Mesenchymal stem cell (in vitro differentiated cells and primary cell): ENCODE data around the gene TMEM203.

Experiments
- DNase-seq: peaks from one replicate; pipeline ENCODE4 v3.0.0-alpha.2; 2013
- H2AFZ ChIP-seq: one replicate; pipeline ENCODE4 v1.6.1; 2013; ENCODE audit warnings: low read depth, mild to moderate bottlenecking, control low read depth, inconsistent platforms, low read length, moderate library complexity
- H2AK5ac ChIP-seq: 2 replicates; pipeline ENCODE4 v1.6.1; 2013; ENCODE audit warnings: low read length, moderate library complexity, mild to moderate bottlenecking, inconsistent platforms; ENCODE audit not compliant: severe bottlenecking
- H2BK120ac ChIP-seq: one replicate; pipeline ENCODE4 v1.6.1; 2013; ENCODE audit warnings: low read depth, mild to moderate bottlenecking, inconsistent platforms, low read length, moderate library complexity
- H2BK12ac ChIP-seq, 2 experiments: one replicate each; pipeline ENCODE4 v1.6.1; 2013; ENCODE audit warnings: inconsistent platforms in 2 of 2, low read length in 2 of 2, mild to moderate bottlenecking in 2 of 2, moderate library complexity in 2 of 2, control low read depth in 1 of 2
- H2BK15ac ChIP-seq: one replicate; pipeline ENCODE4 v1.6.1; 2013; ENCODE audit warnings: mild to moderate bottlenecking, low read depth, inconsistent platforms; ENCODE audit not compliant: poor library complexity, severe bottlenecking
- H2BK5ac ChIP-seq: 2 replicates; pipeline ENCODE4 v1.6.1; 2013; ENCODE audit warnings: low read depth, mild to moderate bottlenecking, low read length, control low read depth, inconsistent platforms; ENCODE audit not compliant: poor library complexity, severe bottlenecking
- H3K14ac ChIP-seq, 2 experiments: one replicate each; pipeline ENCODE4 v1.6.1; 2013; ENCODE audit warnings: inconsistent platforms in 2 of 2, low read length in 2 of 2, control low read depth in 1 of 2, mild to moderate bottlenecking in 1 of 2, moderate library complexity in 1 of 2
- H3K18ac ChIP-seq, 2 experiments: one replicate each; pipeline ENCODE4 v1.6.1; 2013; ENCODE audit warnings: inconsistent platforms in 2 of 2, low read length in 2 of 2, control low read depth in 1 of 2, low read depth in 1 of 2, mild to moderate bottlenecking in 1 of 2
- H3K23ac ChIP-seq, 2 experiments: one replicate each; pipeline ENCODE4 v1.6.1; 2013; ENCODE audit warnings: inconsistent platforms in 2 of 2, low read length in 2 of 2, mild to moderate bottlenecking in 2 of 2, moderate library complexity in 2 of 2, control low read depth in 1 of 2
- H3K27ac ChIP-seq: 2 replicates; pipeline ENCODE4 v1.5.1; 2013; ENCODE audit warnings: mild to moderate bottlenecking, moderate library complexity, low read length, control low read depth, inconsistent platforms; ENCODE audit not compliant: poor library complexity, severe bottlenecking
- H3K27me3 ChIP-seq, 2 experiments: 2 replicates each; pipeline versions ENCODE4 v1.6.1 to v1.7.0; 2013; ENCODE audit warnings: low read length in 2 of 2, mild to moderate bottlenecking in 2 of 2, moderate library complexity in 2 of 2, control low read depth in 1 of 2, inconsistent platforms in 1 of 2; ENCODE audit not compliant: control insufficient read depth in 1 of 2, insufficient read depth in 1 of 2
- H3K36me3 ChIP-seq, 2 experiments: 2 replicates each; pipeline versions ENCODE4 v1.6.1 to v1.7.0; 2013; ENCODE audit warnings: low read length in 2 of 2, control low read depth in 1 of 2, inconsistent platforms in 1 of 2, low read depth in 1 of 2, mild to moderate bottlenecking in 1 of 2; ENCODE audit not compliant: insufficient read depth in 2 of 2, control insufficient read depth in 1 of 2
- H3K4ac ChIP-seq, 2 experiments: one replicate each; pipeline ENCODE4 v1.6.1; 2013; ENCODE audit warnings: inconsistent platforms in 2 of 2, low read length in 2 of 2, mild to moderate bottlenecking in 2 of 2, moderate library complexity in 2 of 2, control low read depth in 1 of 2, low read depth in 1 of 2
- H3K4me1 ChIP-seq: 2 replicates; pipeline ENCODE4 v1.6.1; 2013; ENCODE audit warnings: low read depth, low read length, control low read depth; ENCODE audit not compliant: control insufficient read depth, insufficient read depth
- H3K4me2 ChIP-seq: 2 replicates; pipeline ENCODE4 v1.6.1; 2013; ENCODE audit warnings: low read length, mild to moderate bottlenecking, inconsistent platforms; ENCODE audit not compliant: poor library complexity, severe bottlenecking
- H3K4me3 ChIP-seq, 2 experiments: 2 replicates each; pipeline versions ENCODE4 v1.5.1 to v1.7.0; 2013; ENCODE audit warnings: low read length in 2 of 2, mild to moderate bottlenecking in 2 of 2, control low read depth in 1 of 2, low read depth in 1 of 2; ENCODE audit not compliant: insufficient read depth in 1 of 2
- H3K79me1 ChIP-seq: replicated peaks from 2 replicates; pipeline ENCODE4 v1.6.1; 2013; ENCODE audit warnings: mild to moderate bottlenecking, control low read depth, low read length, inconsistent platforms; ENCODE audit not compliant: poor library complexity, severe bottlenecking
- H3K9ac ChIP-seq: 2 replicates; pipeline ENCODE4 v1.7.0; 2013; ENCODE audit warnings: mild to moderate bottlenecking, low read length, moderate library complexity
- H3K9me3 ChIP-seq: 2 replicates; pipeline ENCODE4 v1.7.0; 2013; ENCODE audit warnings: mild to moderate bottlenecking, low read length; ENCODE audit not compliant: control insufficient read depth
- H4K8ac ChIP-seq: one replicate; pipeline ENCODE4 v1.6.1; 2013; ENCODE audit warnings: inconsistent platforms, mild to moderate bottlenecking, low read length, moderate library complexity
- H4K91ac ChIP-seq: one replicate; pipeline ENCODE4 v1.6.1; 2013; ENCODE audit warnings: mild to moderate bottlenecking, low read length, inconsistent platforms
- WGBS: methylation state at CpG from one replicate; pipeline ENCODE4 v1.1.7; 2013; ENCODE audit warnings: mixed read lengths; 5-methylcytosine and 5-hydroxymethylcytosine counted together

TMEM203 gene

DNA sequence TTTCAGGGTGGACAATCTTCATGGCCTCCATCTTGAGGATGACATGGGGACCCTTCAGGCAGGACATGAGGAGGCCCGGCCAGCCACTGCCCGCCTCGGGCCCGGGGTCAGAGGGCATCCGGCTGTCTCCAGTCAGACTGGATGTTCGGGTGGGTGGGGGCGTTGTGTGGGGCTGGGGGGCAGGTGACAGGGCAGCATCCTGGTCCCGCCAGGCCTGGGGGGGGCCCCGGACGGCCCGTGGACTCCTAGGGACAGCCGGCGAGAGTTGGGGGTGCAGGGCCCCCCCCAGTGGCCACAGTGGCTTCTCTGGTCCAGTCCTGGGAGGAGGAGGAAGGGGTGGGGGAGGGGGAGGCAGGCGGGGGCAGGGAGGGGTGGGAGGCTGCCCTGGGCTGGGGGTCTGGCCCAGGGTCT, 15.7 kb upstream of the TMEM203 start:
- Histone ChIP-seq H4K91ac (no peak overlapping the region), H3K36me3 (peaks cover 0 to 19% of the 10 kb centered on the region in 2 experiments), H3K4me2 (peak overlapping the region; percentile 80), H3K4me1 (peaks cover 70% of the 10 kb centered on the region), H2BK15ac (no peak overlapping the region), H2BK12ac (no peak overlapping the region), H2BK5ac (no peak overlapping the region), H2AFZ (no peak overlapping the region), H3K79me1 (no peaks in the 10 kb centered on the region), H3K4ac (no peak overlapping the region), H3K18ac (no peak overlapping the region), H2BK120ac (no peak overlapping the region), H3K9ac (no peak overlapping the region), H3K9me3 (no peaks in the 10 kb centered on the region), H3K4me3 (no peak overlapping the region), H2AK5ac (no peak overlapping the region), H3K27me3 (no peaks in the 10 kb centered on the region), H4K8ac (no peak overlapping the region), H3K27ac (no peak overlapping the region), H3K23ac (no peak overlapping the region), H3K14ac (no peak overlapping the region)
- WGBS: 92% methylated on average over 8 of the region's 14 CpGs
- no peak for DNase-seq

- no peak overlapping the region for H3K9ac ChIP-seq
- 92% methylated on average over 51 of the region's 52 CpGs for WGBS
Measured at GRCh38 chr9:137220317-137221094, 15.1 kb upstream of the TMEM203 start.

GRCh38 chr9:137219757-137220316, 14.4 kb upstream of the TMEM203 start:
- Histone ChIP-seq H4K8ac (no peak overlapping the region), H2AFZ (no peak overlapping the region), H3K18ac (no peak overlapping the region), H3K9me3 (no peaks in the 10 kb centered on the region), H3K4ac (no peak overlapping the region), H3K4me3 (no peak overlapping the region), H3K79me1 (no peaks in the 10 kb centered on the region), H3K23ac (no peak overlapping the region), H2BK120ac (no peak overlapping the region), H3K27ac (no peak overlapping the region), H2BK5ac (no peak overlapping the region), H3K4me1 (peaks cover 67% of the 10 kb centered on the region), H3K27me3 (no peaks in the 10 kb centered on the region), H3K4me2 (no peak overlapping the region), H4K91ac (no peak overlapping the region), H2BK15ac (no peak overlapping the region), H3K9ac (no peak overlapping the region), H3K36me3 (peaks cover 2 to 27% of the 10 kb centered on the region in 2 experiments), H2BK12ac (no peak overlapping the region), H2AK5ac (no peak overlapping the region), H3K14ac (no peak overlapping the region)
- 93% methylated on average over 10 of the region's 10 CpGs for WGBS
- DNase-seq: no peak

More at GRCh38 chr9:137220317-137221094, 15.1 kb upstream of the TMEM203 start:
- H3K27me3 ChIP-seq: no peaks in the 10 kb centered on the region
- no peak for DNase-seq
- H3K9me3 ChIP-seq: no peaks in the 10 kb centered on the region
- H3K23ac ChIP-seq: no peak overlapping the region
- no peak overlapping the region for H3K4ac ChIP-seq
- H3K79me1 ChIP-seq: no peaks in the 10 kb centered on the region
- no peak overlapping the region for H3K4me2 ChIP-seq
- H2AK5ac ChIP-seq: no peak overlapping the region
- H2BK15ac ChIP-seq: no peak overlapping the region
- peak overlapping the region in 1 of 2 experiments; percentile 14 for H3K4me3 ChIP-seq
- no peak overlapping the region for H2BK120ac ChIP-seq
- no peak overlapping the region for H3K18ac ChIP-seq
- H4K8ac ChIP-seq: no peak overlapping the region
- peak overlapping the region; percentile 14 for H4K91ac ChIP-seq
- peaks cover 67% of the 10 kb centered on the region for H3K4me1 ChIP-seq
- H3K27ac ChIP-seq: no peak overlapping the region
- H2BK5ac ChIP-seq: no peak overlapping the region
- peaks cover 0 to 20% of the 10 kb centered on the region in 2 experiments for H3K36me3 ChIP-seq
- peak overlapping the region in 1 of 2 experiments; percentile 70 for H2BK12ac ChIP-seq
- no peak overlapping the region for H2AFZ ChIP-seq
- H3K14ac ChIP-seq: no peak overlapping the region

DNA sequence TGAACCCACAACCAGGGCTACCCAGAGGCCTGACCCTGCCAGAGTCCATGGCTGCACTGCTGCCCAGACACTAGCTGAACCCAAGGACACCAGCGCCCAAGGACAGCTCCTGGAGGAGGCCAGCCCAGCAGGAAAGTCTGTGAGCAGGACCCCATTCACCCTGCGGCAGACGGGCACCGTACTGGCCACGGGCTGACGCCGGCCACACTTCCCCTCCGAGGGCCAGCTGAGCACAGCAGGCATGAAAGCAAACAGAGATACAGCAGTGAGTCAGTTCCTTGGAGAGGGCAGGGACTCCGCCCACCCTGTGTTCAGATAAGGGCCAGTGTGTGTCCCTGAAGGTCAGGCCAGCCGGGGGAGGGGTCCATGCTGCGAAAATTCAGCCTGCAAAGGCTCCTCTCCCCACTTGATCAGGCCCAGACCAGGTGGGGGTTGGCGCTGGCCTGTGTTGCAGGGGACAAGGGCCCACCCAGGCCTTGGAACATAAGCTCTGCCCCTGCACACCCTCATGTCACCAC, 13.4 kb upstream of the TMEM203 start:
- Histone ChIP-seq H3K4me2 (no peak overlapping the region), H3K27me3 (no peaks in the 10 kb centered on the region), H3K9me3 (no peaks in the 10 kb centered on the region), H3K4ac (peak overlapping the region in 1 of 2 experiments; percentile 57), H3K4me3 (no peak overlapping the region), H2BK15ac (no peak overlapping the region), H2AK5ac (no peak overlapping the region), H4K8ac (peak overlapping the region; percentile 75), H2BK5ac (no peak overlapping the region), H2AFZ (no peak overlapping the region), H3K36me3 (peaks cover 5 to 37% of the 10 kb centered on the region in 2 experiments), H3K23ac (no peak overlapping the region), H2BK12ac (peak overlapping the region in 1 of 2 experiments; percentile 65), H3K9ac (no peak overlapping the region), H3K4me1 (peaks cover 61% of the 10 kb centered on the region), H3K79me1 (no peaks in the 10 kb centered on the region), H4K91ac (peak overlapping the region; percentile 63), H2BK120ac (no peak overlapping the region), H3K14ac (no peak overlapping the region), H3K18ac (peak overlapping the region; percentile 11 to 19), H3K27ac (peak overlapping the region; percentile 59)
- peak; percentile 71 for DNase-seq
- 37% methylated on average over 12 of the region's 12 CpGs for WGBS
